ENCODE measurements around the gene RMC1.

DNA sequence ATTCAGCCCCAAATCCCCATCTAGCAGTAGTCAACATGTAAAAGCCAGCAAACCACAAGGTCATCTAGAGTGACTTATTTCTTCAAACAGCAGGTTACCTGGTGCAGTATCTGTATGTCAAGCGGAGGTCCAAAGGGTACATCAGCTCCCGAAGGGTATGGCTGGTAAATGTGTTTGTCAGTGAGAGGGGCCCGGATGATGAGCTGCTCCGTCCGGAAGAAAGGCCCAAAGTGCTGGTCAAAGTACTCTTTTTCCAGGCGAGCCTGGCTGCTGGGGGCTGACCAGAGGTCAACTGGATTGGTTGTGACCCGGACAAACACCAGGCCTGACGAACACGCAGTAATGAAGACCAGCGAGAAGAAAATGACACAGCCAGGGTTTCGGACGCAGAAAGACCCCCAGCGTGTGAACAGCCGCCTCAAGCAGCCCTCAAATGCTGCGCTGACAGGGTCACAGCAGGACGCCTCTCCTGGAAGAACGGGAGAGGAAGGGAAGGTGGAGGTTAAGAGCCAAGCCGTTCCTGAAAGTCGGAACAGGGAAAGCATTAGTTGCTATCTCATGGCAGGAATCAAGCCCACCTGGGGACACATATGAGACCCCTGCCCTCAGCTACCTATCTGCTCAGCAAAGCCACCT, 53.0 kb downstream of the RMC1 start:
- no peak for TF ChIP-seq EZH2phosphoT487 (IDR thresholded peaks at IDR 0.05)
- TF ChIP-seq, protein P1, sequence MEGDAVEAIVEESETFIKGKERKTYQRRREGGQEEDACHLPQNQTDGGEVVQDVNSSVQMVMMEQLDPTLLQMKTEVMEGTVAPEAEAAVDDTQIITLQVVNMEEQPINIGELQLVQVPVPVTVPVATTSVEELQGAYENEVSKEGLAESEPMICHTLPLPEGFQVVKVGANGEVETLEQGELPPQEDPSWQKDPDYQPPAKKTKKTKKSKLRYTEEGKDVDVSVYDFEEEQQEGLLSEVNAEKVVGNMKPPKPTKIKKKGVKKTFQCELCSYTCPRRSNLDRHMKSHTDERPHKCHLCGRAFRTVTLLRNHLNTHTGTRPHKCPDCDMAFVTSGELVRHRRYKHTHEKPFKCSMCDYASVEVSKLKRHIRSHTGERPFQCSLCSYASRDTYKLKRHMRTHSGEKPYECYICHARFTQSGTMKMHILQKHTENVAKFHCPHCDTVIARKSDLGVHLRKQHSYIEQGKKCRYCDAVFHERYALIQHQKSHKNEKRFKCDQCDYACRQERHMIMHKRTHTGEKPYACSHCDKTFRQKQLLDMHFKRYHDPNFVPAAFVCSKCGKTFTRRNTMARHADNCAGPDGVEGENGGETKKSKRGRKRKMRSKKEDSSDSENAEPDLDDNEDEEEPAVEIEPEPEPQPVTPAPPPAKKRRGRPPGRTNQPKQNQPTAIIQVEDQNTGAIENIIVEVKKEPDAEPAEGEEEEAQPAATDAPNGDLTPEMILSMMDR (IDR thresholded peaks at IDR 0.05), result no peak
